Right atrium auricular region (tissue), 2 donors: Measurements from ENCODE around the gene KCNIP4. TPM values are rescaled to one million over a fixed set of nuclear protein-coding genes. Genes with fewer than 3 reads are reported as not detected.

Experiments
- DNase-seq: peaks from one replicate; pipeline ENCODE4 v3.0.0-alpha.2; 2019; ENCODE audit warnings: low spot score
- H3K27ac ChIP-seq, 2 donors: fragments of 200-600 bp; sonication (generic); 1 replicate in 1 of 2; 2 replicates in 1 of 2; pipeline ENCODE4 v1.5.1; 2016 to 2019
- H3K27me3 ChIP-seq, 2 donors: fragments of 200-600 bp; sonication (generic); one replicate each; pipeline versions ENCODE4 v1.5.1 to v1.6.0; 2017 to 2019
- H3K36me3 ChIP-seq: fragments of 200-600 bp; sonication (generic); one replicate; pipeline ENCODE4 v1.5.1; 2016
- H3K4me1 ChIP-seq, 2 donors: fragments of 200-600 bp; sonication (generic); one replicate each; pipeline versions ENCODE4 v1.5.1 to v1.6.0; 2017 to 2019
- H3K4me3 ChIP-seq, 2 donors: fragments of 200-600 bp; sonication (generic); 1 replicate in 1 of 2; 2 replicates in 1 of 2; pipeline ENCODE4 v1.5.1; 2017 to 2019; ENCODE audit warnings: mild to moderate bottlenecking in 1 of 2, moderate library complexity in 1 of 2
- H3K9me3 ChIP-seq, 2 donors: fragments of 200-600 bp; sonication (generic); one replicate each; pipeline ENCODE4 v1.5.1; 2019
- CTCF ChIP-seq, 2 donors: fragments of 200-600 bp; sonication (generic); IDR thresholded peaks; one replicate each; pipeline ENCODE4 v1.5.1; 2019; ENCODE audit warnings: antibody characterized with exemption in 2 of 2
- total RNA-seq, 2 donors: library from RNA; depleted of rRNA; stranded (reverse); fragments of >200 nt; gene quantifications; one replicate each; pipeline ENCODE4 v1.1.0, GENCODE V29; 2016

KCNIP4 gene
- total RNA-seq, 2 donors from 2014 or later = not detected

GRCh38 chr4:21900211-21900610 is 48.4 kb downstream of the KCNIP4 start:
- Histone ChIP-seq H3K27me3 (no peaks in the 10 kb centered on the region), H3K36me3 (no peaks in the 10 kb centered on the region), H3K9me3 (peaks cover 0 to 28% of the 10 kb centered on the region in 2 donors), H3K4me3 (no peak overlapping the region), H3K27ac (no peak overlapping the region), H3K4me1 (no peaks in the 10 kb centered on the region)
- DNase-seq = no peak
- no peak for TF ChIP-seq CTCF (IDR thresholded peaks at IDR 0.05)

DNA sequence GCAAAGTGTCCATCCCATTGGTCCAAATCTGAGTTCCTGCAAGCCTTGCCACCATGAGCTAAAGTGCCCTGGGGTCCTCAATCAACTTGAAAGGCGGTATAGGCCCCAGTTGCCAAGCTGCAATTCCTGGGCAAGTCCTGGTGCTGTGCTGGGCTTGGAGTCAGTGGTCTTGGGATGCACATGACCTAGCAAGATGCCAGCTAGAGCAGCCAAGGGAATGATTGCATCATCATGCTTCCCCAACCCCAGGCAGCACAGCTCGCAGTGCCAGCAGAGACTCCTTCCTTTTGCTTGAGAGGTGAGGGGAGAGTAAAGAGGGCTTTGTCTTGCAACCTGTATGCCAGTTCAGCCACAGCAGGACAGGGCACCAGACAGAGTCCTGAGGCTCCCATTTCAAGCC is 50.5 kb downstream of the KCNIP4 start:
- H3K27me3 ChIP-seq = no peaks in the 10 kb centered on the region
- no peaks in the 10 kb centered on the region for H3K36me3 ChIP-seq
- peaks cover 0 to 28% of the 10 kb centered on the region in 2 donors for H3K9me3 ChIP-seq
- H3K4me1 ChIP-seq = no peaks in the 10 kb centered on the region
- no peak for TF ChIP-seq CTCF (IDR thresholded peaks at IDR 0.05)
- H3K27ac ChIP-seq = no peak overlapping the region
- DNase-seq = no peak
- H3K4me3 ChIP-seq = no peak overlapping the region

DNA sequence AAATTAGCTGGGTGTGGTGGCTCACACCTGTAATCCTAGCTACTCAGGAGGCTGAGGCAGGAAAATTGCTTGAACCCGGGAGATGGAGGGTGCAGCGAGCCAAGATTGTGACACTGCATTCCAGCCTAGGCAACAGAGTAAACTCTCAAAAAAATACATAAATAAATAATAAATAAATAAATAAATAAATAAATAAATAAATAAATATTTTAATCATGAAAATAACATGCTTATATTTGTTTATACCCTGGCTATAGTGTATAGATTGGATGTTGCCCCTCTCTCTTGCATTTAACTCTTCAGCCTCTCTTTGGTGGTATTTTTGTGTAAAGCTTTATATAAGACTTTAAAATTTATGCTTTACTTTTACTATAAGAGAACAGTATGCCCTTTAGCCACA is 51.8 kb downstream of the KCNIP4 start:
- no peaks in the 10 kb centered on the region for H3K36me3 ChIP-seq
- no peak for DNase-seq
- peaks cover 0 to 28% of the 10 kb centered on the region in 2 donors for H3K9me3 ChIP-seq
- H3K27me3 ChIP-seq = no peaks in the 10 kb centered on the region
- no peak for TF ChIP-seq CTCF (IDR thresholded peaks at IDR 0.05)
- H3K4me1 ChIP-seq = no peaks in the 10 kb centered on the region
- no peak overlapping the region for H3K4me3 ChIP-seq
- H3K27ac ChIP-seq = no peak overlapping the region

DNA sequence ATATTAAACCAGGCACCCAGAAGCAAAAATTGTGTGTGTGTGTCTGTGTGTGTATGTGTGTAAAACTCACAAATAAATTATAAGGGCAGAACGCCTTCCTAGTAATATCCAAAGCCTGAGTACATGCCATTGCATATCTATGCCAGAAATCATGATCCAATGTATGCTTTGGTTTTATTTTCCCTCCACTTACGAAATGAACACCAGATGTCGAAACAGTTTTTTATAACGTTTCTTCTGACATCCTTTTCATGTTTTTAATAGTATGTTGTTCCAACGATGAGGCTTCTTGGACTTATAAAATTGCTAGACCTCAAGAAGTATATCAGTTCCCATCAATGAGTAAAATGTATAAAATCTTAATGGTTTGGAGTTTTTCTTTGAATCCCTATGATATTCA is 55.4 kb downstream of the KCNIP4 start:
- no peak for TF ChIP-seq CTCF (IDR thresholded peaks at IDR 0.05)
- Histone ChIP-seq H3K4me1 (no peaks in the 10 kb centered on the region), H3K4me3 (no peak overlapping the region), H3K27ac (no peak overlapping the region), H3K27me3 (no peaks in the 10 kb centered on the region), H3K9me3 (peaks cover 0 to 11% of the 10 kb centered on the region in 2 donors), H3K36me3 (no peaks in the 10 kb centered on the region)
- no peak for DNase-seq

- no peak for DNase-seq
- Histone ChIP-seq H3K9me3 (no peaks in the 10 kb centered on the region), H3K27me3 (no peaks in the 10 kb centered on the region), H3K4me1 (no peaks in the 10 kb centered on the region), H3K4me3 (no peak overlapping the region), H3K36me3 (no peaks in the 10 kb centered on the region), H3K27ac (no peak overlapping the region)
- TF ChIP-seq CTCF (IDR thresholded peaks at IDR 0.05) = no peak
Observed at GRCh38 chr4:21890231-21890630, 58.3 kb downstream of the KCNIP4 start.

GRCh38 chr4:21888195-21888976 is 60.2 kb downstream of the KCNIP4 start:
- Histone ChIP-seq H3K4me3 (no peak overlapping the region), H3K4me1 (no peaks in the 10 kb centered on the region), H3K27ac (no peak overlapping the region), H3K36me3 (no peaks in the 10 kb centered on the region), H3K27me3 (no peaks in the 10 kb centered on the region), H3K9me3 (no peaks in the 10 kb centered on the region)
- no peak for DNase-seq
- no peak for TF ChIP-seq CTCF (IDR thresholded peaks at IDR 0.05)
